HG03139 (cell line): ENCODE measurements around the gene FGF2.

ENCODE experiments used
- ATAC-seq: cut with Tn5 transposase; IDR thresholded peaks from one replicate; pipeline ENCODE4 v1.9.1; 2021; ENCODE audit not compliant: unreplicated experiment

FGF2 gene

GRCh38 chr4:122884499-122884898 is 57.9 kb downstream of the FGF2 start:
- no peak for ATAC-seq

DNA sequence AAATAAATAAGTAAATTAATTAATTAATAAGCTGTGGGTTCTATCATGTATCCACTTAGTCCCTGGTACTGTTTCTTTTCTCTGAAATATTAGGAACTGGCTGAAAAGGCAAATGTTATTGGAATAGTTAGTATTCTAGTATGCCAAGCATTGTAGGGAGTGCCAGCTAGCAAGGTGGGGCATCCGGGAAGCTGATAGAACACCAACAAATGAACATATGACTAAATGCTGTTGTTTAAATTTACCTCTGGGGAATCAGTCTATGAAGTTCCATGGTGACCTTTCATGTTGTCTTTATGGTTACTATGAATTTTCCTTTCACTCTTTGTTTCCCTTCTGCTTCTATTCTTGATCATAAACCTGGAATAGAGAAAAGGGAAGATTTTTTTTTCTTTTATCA is 63.1 kb downstream of the FGF2 start:
- ATAC-seq = no peak

DNA sequence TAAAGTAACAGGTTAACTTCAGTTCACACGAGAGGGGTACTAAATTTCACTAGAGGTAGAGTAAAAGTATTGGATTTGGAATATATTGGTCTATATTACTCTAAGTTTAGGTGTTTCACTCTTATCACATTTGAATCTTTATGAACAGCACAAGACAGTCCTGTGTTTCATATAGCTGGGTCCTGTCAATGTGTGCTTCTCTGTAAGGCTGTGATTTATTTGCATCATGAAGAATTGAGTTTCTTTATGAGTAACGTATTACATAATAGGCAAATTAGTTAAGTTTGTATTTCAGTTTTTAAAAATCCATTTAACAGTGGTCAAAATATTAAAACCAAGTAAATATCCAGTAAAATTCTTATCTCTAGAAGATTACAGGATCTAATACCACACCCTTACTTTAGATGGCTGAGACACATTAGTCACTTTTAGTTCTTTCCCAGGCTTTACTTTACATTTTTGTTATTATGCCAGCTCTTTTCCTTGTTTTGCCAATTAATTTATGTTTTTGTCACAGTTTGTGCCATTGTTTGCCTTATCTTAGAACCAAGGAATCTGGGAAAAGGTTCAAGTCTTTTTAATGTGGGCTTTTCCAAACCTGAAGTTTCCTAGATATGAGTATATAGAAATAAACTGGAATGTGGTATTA is 63.6 kb downstream of the FGF2 start:
- no peak for ATAC-seq

GRCh38 chr4:122894827-122895226 is 68.2 kb downstream of the FGF2 start:
- no peak for ATAC-seq

DNA sequence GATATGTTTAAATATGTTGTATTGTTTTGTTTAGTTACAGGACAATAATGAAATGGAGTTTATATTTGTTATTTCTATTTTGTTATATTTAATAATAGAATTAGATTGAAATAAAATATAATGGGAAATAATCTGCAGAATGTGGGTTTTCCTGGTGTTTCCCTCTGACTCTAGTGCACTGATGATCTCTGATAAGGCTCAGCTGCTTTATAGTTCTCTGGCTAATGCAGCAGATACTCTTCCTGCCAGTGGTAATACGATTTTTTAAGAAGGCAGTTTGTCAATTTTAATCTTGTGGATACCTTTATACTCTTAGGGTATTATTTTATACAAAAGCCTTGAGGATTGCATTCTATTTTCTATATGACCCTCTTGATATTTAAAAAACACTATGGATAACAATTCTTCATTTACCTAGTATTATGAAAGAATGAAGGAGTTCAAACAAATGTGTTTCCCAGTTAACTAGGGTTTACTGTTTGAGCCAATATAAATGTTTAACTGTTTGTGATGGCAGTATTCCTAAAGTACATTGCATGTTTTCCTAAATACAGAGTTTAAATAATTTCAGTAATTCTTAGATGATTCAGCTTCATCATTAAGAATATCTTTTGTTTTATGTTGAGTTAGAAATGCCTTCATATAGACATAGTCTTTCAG is 68.8 kb downstream of the FGF2 start:
- no peak for ATAC-seq

DNA sequence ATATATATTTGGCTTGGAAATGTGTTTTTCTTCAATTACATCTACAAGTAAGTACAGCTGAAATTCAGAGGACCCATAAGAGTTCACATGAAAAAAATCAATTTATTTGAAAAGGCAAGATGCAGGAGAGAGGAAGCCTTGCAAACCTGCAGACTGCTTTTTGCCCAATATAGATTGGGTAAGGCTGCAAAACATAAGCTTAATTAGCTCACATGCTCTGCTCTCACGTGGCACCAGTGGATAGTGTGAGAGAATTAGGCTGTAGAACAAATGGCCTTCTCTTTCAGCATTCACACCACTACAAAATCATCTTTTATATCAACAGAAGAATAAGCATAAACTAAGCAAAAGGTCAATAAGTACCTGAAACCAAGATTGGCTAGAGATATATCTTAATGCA is 69.6 kb downstream of the FGF2 start:
- ATAC-seq = no peak

- ATAC-seq = no peak
These were observed 71.9 kb downstream of the FGF2 start for GRCh38 chr4:122898370-122899150.

- no peak for ATAC-seq
These were observed 73.1 kb downstream of the FGF2 start for GRCh38 chr4:122899682-122900081.

DNA sequence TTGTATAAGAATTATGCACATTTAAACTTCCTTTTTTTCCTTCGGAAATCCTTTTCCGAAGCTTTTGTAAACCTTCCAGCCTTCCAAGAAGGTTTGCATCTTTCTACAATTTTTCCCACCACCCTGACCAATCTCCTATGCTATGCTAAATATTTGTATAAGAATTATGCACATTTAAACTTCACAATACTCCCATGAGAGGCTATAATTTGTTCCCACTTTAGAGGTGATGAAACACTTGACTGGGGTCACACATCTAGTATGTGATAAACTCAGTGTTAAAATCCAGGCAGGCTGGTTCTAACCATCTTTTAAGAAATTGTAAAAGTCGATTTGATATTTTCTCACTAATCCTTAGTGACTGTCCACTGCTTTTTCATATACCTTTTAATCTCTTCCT is 73.7 kb downstream of the FGF2 start:
- no peak for ATAC-seq

DNA sequence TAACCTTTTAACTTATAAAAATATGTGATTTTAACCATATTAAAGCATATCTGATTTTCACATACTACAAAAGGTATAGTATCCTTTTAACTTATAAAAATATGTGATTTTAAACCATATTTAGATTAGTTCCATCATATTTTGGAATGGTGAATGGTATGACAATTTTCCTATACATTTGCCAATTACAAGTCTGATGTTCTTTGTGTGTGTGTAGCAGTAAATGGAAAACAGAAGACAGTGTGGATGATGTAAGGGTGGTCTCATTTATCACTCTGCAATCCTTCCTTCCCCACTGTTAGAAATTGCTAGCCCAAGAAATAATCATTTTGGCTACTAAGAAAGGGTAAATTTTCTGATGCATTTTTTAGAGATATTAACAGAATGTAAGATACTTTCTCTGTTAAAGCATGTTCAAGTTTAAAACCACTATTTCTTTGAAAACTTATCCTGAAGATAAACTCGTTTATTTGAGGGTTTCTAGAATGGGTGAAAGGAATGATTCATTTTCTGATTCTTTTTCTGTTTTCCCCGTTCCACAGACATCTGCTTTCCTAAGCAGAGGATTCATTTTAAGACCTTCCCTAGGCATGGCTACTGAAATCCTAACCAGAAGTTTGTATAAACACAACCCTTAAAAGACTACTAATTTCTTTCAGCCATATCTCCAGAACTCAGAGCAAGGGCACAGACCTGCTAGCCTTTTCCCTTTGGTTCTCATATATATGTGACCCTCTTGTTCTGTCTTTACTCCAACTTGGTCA is 74.8 kb downstream of the FGF2 start:
- ATAC-seq = no peak

DNA sequence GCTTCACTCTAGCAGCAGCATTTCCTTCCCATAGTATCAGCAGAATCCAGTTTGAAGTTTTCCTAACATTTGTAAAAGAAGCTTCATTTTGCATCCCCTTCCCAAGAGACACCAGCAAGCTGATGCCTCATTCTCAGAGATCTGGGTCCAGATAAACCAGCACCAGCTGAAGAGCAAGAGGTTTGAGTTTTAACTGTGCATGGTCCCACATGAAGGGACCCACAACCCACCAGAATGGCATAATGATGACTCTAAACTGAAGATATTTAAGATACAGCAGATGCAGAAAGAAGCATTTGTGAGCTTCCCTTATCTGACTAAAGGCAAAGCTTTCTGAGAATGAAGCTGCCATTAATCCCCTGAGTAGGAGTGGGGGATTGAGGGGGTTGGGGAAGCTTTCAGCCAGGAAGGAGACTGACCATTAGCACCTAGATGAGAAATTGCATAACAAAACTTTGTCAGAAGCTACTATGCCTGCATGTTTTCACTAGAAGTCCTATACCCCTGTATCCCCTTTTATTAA is 77.2 kb downstream of the FGF2 start:
- ATAC-seq = no peak

- ATAC-seq = no peak
These were observed 80.3 kb downstream of the FGF2 start for GRCh38 chr4:122906859-122907305.

- ATAC-seq = no peak
These were observed 81.6 kb downstream of the FGF2 start for GRCh38 chr4:122908223-122908622.

DNA sequence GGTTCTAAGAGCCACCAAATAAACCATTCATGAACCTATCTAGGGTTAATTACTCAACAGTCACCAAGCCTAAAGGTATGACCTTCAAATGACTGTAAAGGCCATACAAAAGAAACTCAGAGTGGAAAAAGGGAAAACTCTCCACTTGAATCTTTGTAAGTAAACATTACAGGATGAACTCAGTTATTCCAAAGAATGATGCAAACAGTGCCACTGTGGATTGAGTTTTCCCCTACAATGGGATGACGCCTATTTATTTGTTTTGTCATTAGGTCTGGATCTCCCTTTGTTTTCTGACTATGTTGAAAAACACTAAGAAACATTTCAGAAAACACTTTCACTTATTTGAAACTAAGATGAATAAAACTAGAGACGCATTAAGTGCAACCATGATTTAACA is 83.1 kb downstream of the FGF2 start:
- no peak for ATAC-seq

GRCh38 chr4:122911588-122911987 is 85.0 kb downstream of the FGF2 start:
- no peak for ATAC-seq

DNA sequence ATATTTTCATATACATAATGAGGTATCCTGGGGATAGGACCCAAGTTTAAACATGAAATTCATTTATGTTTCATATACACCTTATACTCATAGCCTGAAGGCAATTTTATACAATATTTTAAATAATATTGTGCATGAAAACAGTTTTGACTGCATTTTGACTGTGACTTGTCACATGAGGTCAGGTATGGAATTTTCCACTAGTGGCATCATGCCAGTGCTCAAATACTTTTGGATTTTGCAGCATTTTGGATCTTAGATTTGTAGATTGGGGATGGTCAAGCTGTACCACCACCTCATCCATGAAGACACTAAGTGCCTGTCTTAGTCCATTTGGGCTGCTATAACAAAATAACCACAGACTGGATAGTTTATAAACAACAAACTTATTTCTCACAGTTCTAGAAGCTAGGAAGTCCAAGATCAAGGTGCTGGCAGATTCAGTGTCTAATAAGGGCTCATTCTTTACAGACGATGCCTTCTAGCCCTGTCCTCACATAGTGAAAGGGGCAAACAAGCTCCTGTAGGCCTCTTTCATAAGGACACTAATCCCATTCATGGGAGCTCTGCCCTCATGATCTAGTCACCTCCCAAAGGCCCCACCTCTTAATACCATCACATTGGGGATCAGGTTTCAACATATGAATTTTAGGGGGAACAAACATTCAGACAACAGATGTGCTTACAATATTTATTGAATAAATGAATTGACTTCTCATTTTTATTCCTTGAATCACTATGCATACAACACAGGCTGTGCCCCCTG is 86.4 kb downstream of the FGF2 start:
- ATAC-seq = no peak

GRCh38 chr4:122914292-122914904 is 87.8 kb downstream of the FGF2 start:
- peak; percentile 87 for ATAC-seq

- no peak for ATAC-seq
These were observed 88.3 kb downstream of the FGF2 start for GRCh38 chr4:122914938-122915337.

GRCh38 chr4:122917731-122918130 is 91.1 kb downstream of the FGF2 start:
- no peak for ATAC-seq

GRCh38 chr4:122920473-122920872 is 93.8 kb downstream of the FGF2 start:
- ATAC-seq = no peak
